Fibroblast of lung (primary cell): ENCODE measurements around the gene MTR.

Experiments used
- CTCF ChIP-seq, 2 donors: IDR thresholded peaks in 1 of 2; conservative IDR thresholded peaks in 1 of 2; 1 replicate in 1 of 2; 2 replicates in 1 of 2; pipeline ENCODE4 v1.5.1; 2011 to 2012; ENCODE audit warnings: low read length in 2 of 2, control low read depth in 1 of 2, inconsistent platforms in 1 of 2, low read depth in 1 of 2, mild to moderate bottlenecking in 1 of 2
- EZH2 ChIP-seq: IDR thresholded peaks from 2 replicates; pipeline ENCODE4 v1.5.1; 2012; ENCODE audit warnings: low read length, control low read depth, mild to moderate bottlenecking; ENCODE audit errors: missing control alignments

GRCh38 chr1:236751935-236752334, 43.2 kb upstream of the MTR start:
- TF ChIP-seq EZH2 (no peak), CTCF (conservative IDR thresholded peaks at IDR 0.05 in 1 of 2, IDR thresholded peaks at IDR 0.05 in 1 of 2; ENCODE audit: low read depth in 1 of 2, low read length in 2 of 2) (no peak)
